ENCODE measurements around the gene TATDN2.

The TATDN2 gene, protein sequence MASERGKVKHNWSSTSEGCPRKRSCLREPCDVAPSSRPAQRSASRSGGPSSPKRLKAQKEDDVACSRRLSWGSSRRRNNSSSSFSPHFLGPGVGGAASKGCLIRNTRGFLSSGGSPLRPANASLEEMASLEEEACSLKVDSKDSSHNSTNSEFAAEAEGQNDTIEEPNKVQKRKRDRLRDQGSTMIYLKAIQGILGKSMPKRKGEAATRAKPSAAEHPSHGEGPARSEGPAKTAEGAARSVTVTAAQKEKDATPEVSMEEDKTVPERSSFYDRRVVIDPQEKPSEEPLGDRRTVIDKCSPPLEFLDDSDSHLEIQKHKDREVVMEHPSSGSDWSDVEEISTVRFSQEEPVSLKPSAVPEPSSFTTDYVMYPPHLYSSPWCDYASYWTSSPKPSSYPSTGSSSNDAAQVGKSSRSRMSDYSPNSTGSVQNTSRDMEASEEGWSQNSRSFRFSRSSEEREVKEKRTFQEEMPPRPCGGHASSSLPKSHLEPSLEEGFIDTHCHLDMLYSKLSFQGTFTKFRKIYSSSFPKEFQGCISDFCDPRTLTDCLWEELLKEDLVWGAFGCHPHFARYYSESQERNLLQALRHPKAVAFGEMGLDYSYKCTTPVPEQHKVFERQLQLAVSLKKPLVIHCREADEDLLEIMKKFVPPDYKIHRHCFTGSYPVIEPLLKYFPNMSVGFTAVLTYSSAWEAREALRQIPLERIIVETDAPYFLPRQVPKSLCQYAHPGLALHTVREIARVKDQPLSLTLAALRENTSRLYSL

GRCh38 chr3:10248184-10248983 lies at the start of gene TATDN2:
TATDN2 (plus strand) TSS chr3:10248459; CDS start chr3:10249201, 742 bp downstream.
- FAIRE-seq: no peak

- no peak for FAIRE-seq
These were observed 49.3 kb upstream of the TATDN2 start for GRCh38 chr3:10198761-10199649.

- FAIRE-seq: no peak
These were observed 43.3 kb upstream of the TATDN2 start for GRCh38 chr3:10204921-10205320.

- FAIRE-seq: no peak
These were observed 42.7 kb upstream of the TATDN2 start for GRCh38 chr3:10205451-10206165.

DNA sequence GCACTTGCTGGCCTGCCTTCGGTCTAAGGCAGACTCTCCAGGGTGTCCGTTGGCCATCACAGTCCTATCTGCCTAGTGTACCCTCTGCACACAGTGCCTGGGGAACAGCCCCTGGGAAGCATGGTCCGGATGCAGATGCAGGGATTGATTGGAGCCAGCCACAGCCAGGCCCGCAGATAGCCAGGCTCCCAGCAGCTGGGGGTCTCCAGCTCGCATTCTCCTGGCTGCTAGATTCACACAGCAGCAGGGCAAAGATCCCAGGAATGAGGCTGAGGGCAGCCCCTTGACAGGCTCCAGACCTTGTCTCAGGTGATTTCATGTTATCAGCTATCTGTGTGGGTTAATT lies 42.1 kb upstream of the TATDN2 start:
- no peak for FAIRE-seq

DNA sequence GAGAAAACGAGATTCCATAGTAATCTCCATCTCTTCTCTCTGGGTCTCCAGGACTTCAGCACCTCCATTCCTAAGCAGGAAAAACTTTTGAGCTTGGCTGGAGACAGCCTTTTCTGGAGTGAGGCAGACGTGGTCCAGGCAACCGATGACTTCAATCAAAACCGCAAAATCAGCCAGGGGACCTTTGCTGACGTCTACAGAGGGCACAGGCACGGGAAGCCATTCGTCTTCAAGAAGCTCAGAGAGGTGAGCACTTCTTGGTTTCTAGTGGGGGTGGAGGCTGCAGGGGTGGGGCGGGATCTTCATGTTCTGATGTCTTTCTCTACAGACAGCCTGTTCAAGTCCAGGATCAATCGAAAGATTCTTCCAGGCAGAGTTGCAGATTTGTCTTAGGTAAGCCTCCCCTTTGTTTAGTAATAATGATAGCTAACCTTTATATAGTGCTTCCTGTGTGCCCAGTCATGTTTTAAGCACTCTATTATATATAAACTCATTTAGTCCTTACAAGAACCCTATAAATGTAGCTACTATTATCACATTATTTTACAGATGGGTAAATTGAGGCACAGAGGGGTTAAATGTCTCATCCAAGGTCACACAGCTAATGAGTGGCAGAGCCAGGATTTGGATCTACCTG lies 35.0 kb upstream of the TATDN2 start:
- no peak for FAIRE-seq

GRCh38 chr3:10215578-10216368 lies 32.5 kb upstream of the TATDN2 start:
- FAIRE-seq: no peak

- FAIRE-seq: no peak
These were observed 30.9 kb upstream of the TATDN2 start for GRCh38 chr3:10217359-10217758.

DNA sequence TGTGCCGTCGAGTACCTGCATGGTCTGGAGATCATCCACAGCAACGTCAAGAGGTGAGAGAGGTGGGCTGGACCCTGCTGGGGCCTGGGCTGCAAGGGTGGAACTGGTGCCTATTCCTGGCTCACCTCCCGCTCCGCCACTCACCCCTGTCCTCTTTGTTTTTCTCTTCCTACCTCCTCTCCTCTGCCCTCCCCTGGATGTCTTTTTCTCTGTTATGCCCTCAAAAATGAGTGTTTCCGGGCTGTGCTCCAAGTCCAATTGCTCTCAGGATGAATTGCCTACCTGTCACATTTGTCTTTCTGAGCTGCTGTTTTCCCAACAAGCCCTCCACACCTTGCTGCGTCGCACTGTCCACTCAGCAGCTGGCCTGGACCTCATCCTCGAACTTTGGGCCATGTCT lies 28.5 kb upstream of the TATDN2 start:
- no peak for FAIRE-seq

- no peak for FAIRE-seq
These were observed 24.3 kb upstream of the TATDN2 start for GRCh38 chr3:10223676-10224639.

DNA sequence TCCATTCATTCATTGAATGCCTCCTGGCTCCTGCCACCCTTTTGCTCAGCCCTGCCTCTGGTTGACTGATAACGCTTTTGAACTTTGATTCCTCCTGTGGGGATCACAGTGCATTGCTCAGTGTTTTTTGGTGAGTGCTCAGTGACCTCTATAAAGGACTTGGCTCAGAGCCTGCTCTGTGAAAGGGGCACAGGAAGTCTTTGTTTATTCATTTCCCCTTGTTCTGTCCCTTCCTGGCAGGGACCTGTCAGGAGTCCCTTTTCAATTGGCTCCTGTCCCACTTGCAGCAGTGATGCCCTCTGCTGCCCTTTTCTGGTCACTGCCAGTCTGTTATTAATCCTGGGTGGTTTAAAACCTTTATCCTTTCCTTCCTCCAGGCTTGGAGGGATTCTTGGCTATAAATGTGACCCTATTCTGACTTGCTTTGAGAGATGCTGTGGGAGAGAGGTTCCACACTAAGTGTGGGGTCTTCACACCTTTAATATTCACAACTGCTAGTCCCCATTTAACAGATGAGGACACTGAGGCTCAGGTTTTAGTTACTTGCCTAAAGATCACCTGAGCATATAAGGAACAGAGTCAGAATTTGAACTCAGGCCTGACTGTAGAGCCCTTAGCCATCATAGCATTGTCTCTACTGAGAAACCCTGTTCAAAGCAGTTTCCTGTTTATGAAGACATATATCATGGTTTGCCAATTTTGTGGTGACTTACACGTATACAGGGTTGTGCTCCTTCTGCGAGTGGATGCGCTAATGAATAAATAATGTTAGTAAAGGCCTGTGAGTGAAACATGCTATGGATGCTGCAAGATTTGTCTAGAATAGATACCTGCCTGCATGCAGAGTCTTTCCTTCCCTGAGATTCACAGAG lies 23.2 kb upstream of the TATDN2 start:
- FAIRE-seq: no peak

GRCh38 chr3:10226293-10226692 lies 22.0 kb upstream of the TATDN2 start:
- no peak for FAIRE-seq

- no peak for FAIRE-seq
These were observed 19.9 kb upstream of the TATDN2 start for GRCh38 chr3:10228248-10228950.

- no peak for FAIRE-seq
These were observed 18.7 kb upstream of the TATDN2 start for GRCh38 chr3:10229576-10229975.

DNA sequence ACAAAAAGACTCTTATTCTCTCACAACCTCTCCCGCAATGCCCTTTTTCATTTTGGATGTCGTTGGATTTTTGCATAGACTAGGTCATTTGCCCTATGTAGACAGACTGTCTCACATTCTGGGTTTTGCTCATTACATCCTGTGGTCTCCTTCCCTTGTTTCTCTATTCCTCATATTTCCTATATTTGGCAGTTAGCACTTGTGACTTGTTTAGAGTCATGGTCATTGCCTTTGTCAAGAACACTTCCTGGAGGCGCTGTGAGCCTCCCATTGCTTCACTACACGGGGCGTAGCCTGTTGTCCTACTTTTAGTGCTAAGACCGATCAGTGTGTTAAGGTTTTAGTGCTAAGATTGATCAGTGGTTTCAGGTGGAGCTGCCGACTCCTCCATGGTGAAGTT lies 16.1 kb upstream of the TATDN2 start:
- FAIRE-seq: no peak

- FAIRE-seq: no peak
These were observed 14.3 kb upstream of the TATDN2 start for GRCh38 chr3:10233988-10234387.

- no peak for FAIRE-seq
These were observed 13.6 kb upstream of the TATDN2 start for GRCh38 chr3:10234526-10235230.
